ENCODE results near the gene CTIF. TPM values are rescaled to one million over a fixed set of nuclear protein-coding genes. Genes with fewer than 3 reads are reported as not detected.

The CTIF gene
- total RNA-seq, 2 experiments from 2014 or later = 0.06 to 0.38 TPM

DNA sequence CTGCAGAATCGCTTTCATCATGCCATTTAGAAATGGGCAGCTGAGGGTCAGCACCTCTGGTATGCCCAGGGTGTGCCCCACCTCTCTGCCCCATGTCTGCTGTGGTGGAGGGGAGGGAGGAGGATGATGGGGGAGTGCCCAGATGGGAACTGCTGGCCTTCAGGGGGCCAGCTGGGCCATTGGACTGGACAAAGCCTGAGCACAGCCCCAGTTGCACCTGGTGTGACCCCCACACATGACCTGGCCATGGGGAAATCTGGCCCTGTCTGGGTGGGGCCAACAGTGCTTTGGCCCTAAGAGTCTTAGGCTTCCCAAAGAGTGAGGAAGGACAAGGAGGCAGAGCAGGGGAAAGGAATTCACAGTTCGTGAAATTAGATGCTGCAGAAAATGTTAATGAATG, 44.1 kb downstream of the CTIF start:
- CTCF ChIA-PET (ENCODE audit: unreplicated experiment) = no interaction called here
- Histone ChIP-seq H3K4me2 (ENCODE audit: low read length) (no peak overlapping the region), H3K79me2 (ENCODE audit: insufficient read depth, low read depth, low read length) (no peaks in the 10 kb centered on the region), H3K4me3 (ENCODE audit: low read depth, low read length, poor library complexity, severe bottlenecking) (no peak overlapping the region), H4K20me1 (ENCODE audit: insufficient read depth, low read length) (no peaks in the 10 kb centered on the region), H3K9me3 (ENCODE audit: low read length) (no peaks in the 10 kb centered on the region), H2AFZ (ENCODE audit: low read length) (no peak overlapping the region), H3K36me3 (ENCODE audit: insufficient read depth, low read length) (no peaks in the 10 kb centered on the region), H3K27ac (ENCODE audit: low read depth, low read length, poor library complexity, severe bottlenecking) (no peak overlapping the region), H3K4me1 (ENCODE audit: insufficient read depth, low read length, poor library complexity, severe bottlenecking) (no peaks in the 10 kb centered on the region), H3K9me2 (ENCODE audit: insufficient read depth, low read length) (no peaks in the 10 kb centered on the region)
- no peak for DNase-seq (ENCODE audit: low spot score)
- POLR2A ChIA-PET = no interaction called here
- no TSS peak for BruUV-seq (replicated peaks)
- intact Hi-C loops (cut with micrococcal nuclease; ENCODE audit: unreplicated experiment) = no loop called here
- TF ChIP-seq, protein P1, sequence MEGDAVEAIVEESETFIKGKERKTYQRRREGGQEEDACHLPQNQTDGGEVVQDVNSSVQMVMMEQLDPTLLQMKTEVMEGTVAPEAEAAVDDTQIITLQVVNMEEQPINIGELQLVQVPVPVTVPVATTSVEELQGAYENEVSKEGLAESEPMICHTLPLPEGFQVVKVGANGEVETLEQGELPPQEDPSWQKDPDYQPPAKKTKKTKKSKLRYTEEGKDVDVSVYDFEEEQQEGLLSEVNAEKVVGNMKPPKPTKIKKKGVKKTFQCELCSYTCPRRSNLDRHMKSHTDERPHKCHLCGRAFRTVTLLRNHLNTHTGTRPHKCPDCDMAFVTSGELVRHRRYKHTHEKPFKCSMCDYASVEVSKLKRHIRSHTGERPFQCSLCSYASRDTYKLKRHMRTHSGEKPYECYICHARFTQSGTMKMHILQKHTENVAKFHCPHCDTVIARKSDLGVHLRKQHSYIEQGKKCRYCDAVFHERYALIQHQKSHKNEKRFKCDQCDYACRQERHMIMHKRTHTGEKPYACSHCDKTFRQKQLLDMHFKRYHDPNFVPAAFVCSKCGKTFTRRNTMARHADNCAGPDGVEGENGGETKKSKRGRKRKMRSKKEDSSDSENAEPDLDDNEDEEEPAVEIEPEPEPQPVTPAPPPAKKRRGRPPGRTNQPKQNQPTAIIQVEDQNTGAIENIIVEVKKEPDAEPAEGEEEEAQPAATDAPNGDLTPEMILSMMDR (conservative IDR thresholded peaks at IDR 0.05; ENCODE audit: low read length) = no peak
- no peak for TF ChIP-seq EZH2phosphoT487 (IDR thresholded peaks at IDR 0.05; ENCODE audit: borderline replicate concordance, low read depth, low read length)

- no peaks in the 10 kb centered on the region for H3K4me1 ChIP-seq (ENCODE audit: insufficient read depth, low read length, poor library complexity, severe bottlenecking)
- intact Hi-C loops (cut with micrococcal nuclease; ENCODE audit: unreplicated experiment) = no loop called here
- no peaks in the 10 kb centered on the region for H3K9me2 ChIP-seq (ENCODE audit: insufficient read depth, low read length)
- DNase-seq (ENCODE audit: low spot score) = no peak
- TF ChIP-seq, protein P1 (conservative IDR thresholded peaks at IDR 0.05; ENCODE audit: low read length) = no peak
- no peak for TF ChIP-seq EZH2phosphoT487 (IDR thresholded peaks at IDR 0.05; ENCODE audit: borderline replicate concordance, low read depth, low read length)
- POLR2A ChIA-PET = no interaction called here
- H3K79me2 ChIP-seq (ENCODE audit: insufficient read depth, low read depth, low read length) = no peaks in the 10 kb centered on the region
- H3K27ac ChIP-seq (ENCODE audit: low read depth, low read length, poor library complexity, severe bottlenecking) = no peak overlapping the region
- H3K4me3 ChIP-seq (ENCODE audit: low read depth, low read length, poor library complexity, severe bottlenecking) = no peak overlapping the region
- no peaks in the 10 kb centered on the region for H3K9me3 ChIP-seq (ENCODE audit: low read length)
- no peaks in the 10 kb centered on the region for H4K20me1 ChIP-seq (ENCODE audit: insufficient read depth, low read length)
- H3K4me2 ChIP-seq (ENCODE audit: low read length) = no peak overlapping the region
- no peak overlapping the region for H2AFZ ChIP-seq (ENCODE audit: low read length)
- CTCF ChIA-PET (ENCODE audit: unreplicated experiment) = no interaction called here
- H3K36me3 ChIP-seq (ENCODE audit: insufficient read depth, low read length) = no peaks in the 10 kb centered on the region
- BruUV-seq (replicated peaks) = no TSS peak
Measured at GRCh38 chr18:48583573-48583972, 44.7 kb downstream of the CTIF start.

GRCh38 chr18:48589797-48590519, 51.1 kb downstream of the CTIF start:
- POLR2A ChIA-PET = interaction anchor here (0.5 to 0.6 kb wide), 2 partner anchors 677 to 1583 kb away, joined by 3 to 8 read pairs; no protein-coding TSS in a partner anchor
- no peak overlapping the region for H3K27ac ChIP-seq (ENCODE audit: low read depth, low read length, poor library complexity, severe bottlenecking)
- H4K20me1 ChIP-seq (ENCODE audit: insufficient read depth, low read length) = no peaks in the 10 kb centered on the region
- H2AFZ ChIP-seq (ENCODE audit: low read length) = no peak overlapping the region
- intact Hi-C loops (cut with micrococcal nuclease; ENCODE audit: unreplicated experiment) = no loop called here
- TF ChIP-seq, protein P1 (conservative IDR thresholded peaks at IDR 0.05; ENCODE audit: low read length) = no peak
- TF ChIP-seq EZH2phosphoT487 (IDR thresholded peaks at IDR 0.05; ENCODE audit: borderline replicate concordance, low read depth, low read length) = no peak
- BruUV-seq (replicated peaks) = no TSS peak
- no peak for DNase-seq (ENCODE audit: low spot score)
- H3K4me1 ChIP-seq (ENCODE audit: insufficient read depth, low read length, poor library complexity, severe bottlenecking) = no peaks in the 10 kb centered on the region
- H3K4me3 ChIP-seq (ENCODE audit: low read depth, low read length, poor library complexity, severe bottlenecking) = no peak overlapping the region
- H3K36me3 ChIP-seq (ENCODE audit: insufficient read depth, low read length) = no peaks in the 10 kb centered on the region
- no peak overlapping the region for H3K4me2 ChIP-seq (ENCODE audit: low read length)
- no peaks in the 10 kb centered on the region for H3K9me3 ChIP-seq (ENCODE audit: low read length)
- CTCF ChIA-PET (ENCODE audit: unreplicated experiment) = no interaction called here
- H3K79me2 ChIP-seq (ENCODE audit: insufficient read depth, low read depth, low read length) = no peaks in the 10 kb centered on the region
- no peaks in the 10 kb centered on the region for H3K9me2 ChIP-seq (ENCODE audit: insufficient read depth, low read length)

Measured in OCI-LY7 (cell line).